SW480 (cell line): ENCODE measurements around the gene SEMA5A.
"Not testable (repeated sequence)": the region's sequence is repeated elsewhere in the genome, so short reads cannot be mapped to it uniquely, and the experiment has no call there.

Experiments used
- DNase-seq: peaks from one replicate; pipeline ENCODE4 v3.0.0-alpha.2; 2016; ENCODE audit warnings: low spot score

The SEMA5A gene

GRCh38 chr5:9361835-9362234 lies 184.0 kb downstream of the SEMA5A start:
- peak; percentile 58 for DNase-seq

GRCh38 chr5:9358961-9359685 lies 186.8 kb downstream of the SEMA5A start:
- peak; percentile 20 for DNase-seq

GRCh38 chr5:9356351-9356825 lies 189.5 kb downstream of the SEMA5A start:
- DNase-seq: peak; percentile 34

GRCh38 chr5:9354336-9355081 lies 191.4 kb downstream of the SEMA5A start:
- DNase-seq: no peak

- DNase-seq: not testable (repeated sequence)
These were observed 192.8 kb downstream of the SEMA5A start for GRCh38 chr5:9353048-9353447.

GRCh38 chr5:9351546-9351945 lies 194.3 kb downstream of the SEMA5A start:
- DNase-seq: no peak

- DNase-seq: no peak
These were observed 195.5 kb downstream of the SEMA5A start for GRCh38 chr5:9350301-9350797.

GRCh38 chr5:9348401-9348996 lies 197.4 kb downstream of the SEMA5A start:
- DNase-seq: no peak

- DNase-seq: no peak
These were observed 198.2 kb downstream of the SEMA5A start for GRCh38 chr5:9347541-9348295.

GRCh38 chr5:9347032-9347431 lies 198.8 kb downstream of the SEMA5A start:
- no peak for DNase-seq

GRCh38 chr5:9344751-9345240 lies 201.1 kb downstream of the SEMA5A start:
- DNase-seq: no peak

- DNase-seq: no peak
These were observed 202.6 kb downstream of the SEMA5A start for GRCh38 chr5:9343146-9343850.

- no peak for DNase-seq
These were observed 203.6 kb downstream of the SEMA5A start for GRCh38 chr5:9342161-9342787.

GRCh38 chr5:9340085-9340484 lies 205.8 kb downstream of the SEMA5A start:
- DNase-seq: no peak

GRCh38 chr5:9339206-9339818 lies 206.6 kb downstream of the SEMA5A start:
- DNase-seq: peak; percentile 35

- DNase-seq: no peak
These were observed 207.1 kb downstream of the SEMA5A start for GRCh38 chr5:9338796-9339195.

GRCh38 chr5:9337928-9338595 lies 207.8 kb downstream of the SEMA5A start:
- DNase-seq: no peak

- DNase-seq: no peak
These were observed 209.9 kb downstream of the SEMA5A start for GRCh38 chr5:9335754-9336495.

- DNase-seq: no peak
These were observed 210.6 kb downstream of the SEMA5A start for GRCh38 chr5:9335269-9335668.
